Activated T-cell treated with anti-CD3 and anti-CD28 coated beads, Interleukin-2, amount 50 U/mL, for 72 hours (primary cell): ENCODE data around the gene GPR158. TPM values are rescaled to one million over a fixed set of nuclear protein-coding genes. Genes with fewer than 3 reads are reported as not detected.
"Not testable (repeated sequence)": the region's sequence is repeated elsewhere in the genome, so short reads cannot be mapped to it uniquely, and the experiment has no call there.

Experiments
- ATAC-seq, 2 donors: fragments of 150-1000 bp; cut with Tn5 transposase; replicated peaks in 1 of 2; 2 replicates each; pipeline ENCODE4 v1.10.0; 2021; ENCODE audit warnings: moderate library complexity in 2 of 2, mild to moderate bottlenecking in 1 of 2
- DNase-seq, 2 donors: peaks; one replicate each; pipeline ENCODE4 v3.0.0; 2021 to 2022; ENCODE audit warnings: mixed read lengths in 1 of 2
- H3K27ac Mint-ChIP-seq: one replicate; pipeline ENCODE4 v1.8.0; 2022; ENCODE audit warnings: mild to moderate bottlenecking, moderate library complexity, mixed read lengths
- H3K27me3 Mint-ChIP-seq: one replicate; pipeline ENCODE4 v1.8.0; 2022; ENCODE audit warnings: low read depth, mixed read lengths
- H3K36me3 Mint-ChIP-seq, 2 donors: one replicate each; pipeline ENCODE4 v1.8.0; 2022; ENCODE audit warnings: mixed read lengths in 2 of 2, mild to moderate bottlenecking in 1 of 2; ENCODE audit not compliant: insufficient read depth in 2 of 2
- H3K4me1 Mint-ChIP-seq: one replicate; pipeline ENCODE4 v1.8.0; 2022; ENCODE audit warnings: low read depth, mixed read lengths
- H3K4me3 Mint-ChIP-seq, 2 donors: one replicate each; pipeline ENCODE4 v1.8.0; 2022; ENCODE audit warnings: mild to moderate bottlenecking in 2 of 2, mixed read lengths in 2 of 2, moderate library complexity in 2 of 2
- H3K9me3 Mint-ChIP-seq, 2 donors: one replicate each; pipeline ENCODE4 v1.8.0; 2022; ENCODE audit warnings: mixed read lengths in 2 of 2
- total RNA-seq, 2 donors: library from RNA; stranded (reverse); gene quantifications; one replicate each; pipeline ENCODE4 v1.2.3, GENCODE V29; 2022

Gene GPR158, protein sequence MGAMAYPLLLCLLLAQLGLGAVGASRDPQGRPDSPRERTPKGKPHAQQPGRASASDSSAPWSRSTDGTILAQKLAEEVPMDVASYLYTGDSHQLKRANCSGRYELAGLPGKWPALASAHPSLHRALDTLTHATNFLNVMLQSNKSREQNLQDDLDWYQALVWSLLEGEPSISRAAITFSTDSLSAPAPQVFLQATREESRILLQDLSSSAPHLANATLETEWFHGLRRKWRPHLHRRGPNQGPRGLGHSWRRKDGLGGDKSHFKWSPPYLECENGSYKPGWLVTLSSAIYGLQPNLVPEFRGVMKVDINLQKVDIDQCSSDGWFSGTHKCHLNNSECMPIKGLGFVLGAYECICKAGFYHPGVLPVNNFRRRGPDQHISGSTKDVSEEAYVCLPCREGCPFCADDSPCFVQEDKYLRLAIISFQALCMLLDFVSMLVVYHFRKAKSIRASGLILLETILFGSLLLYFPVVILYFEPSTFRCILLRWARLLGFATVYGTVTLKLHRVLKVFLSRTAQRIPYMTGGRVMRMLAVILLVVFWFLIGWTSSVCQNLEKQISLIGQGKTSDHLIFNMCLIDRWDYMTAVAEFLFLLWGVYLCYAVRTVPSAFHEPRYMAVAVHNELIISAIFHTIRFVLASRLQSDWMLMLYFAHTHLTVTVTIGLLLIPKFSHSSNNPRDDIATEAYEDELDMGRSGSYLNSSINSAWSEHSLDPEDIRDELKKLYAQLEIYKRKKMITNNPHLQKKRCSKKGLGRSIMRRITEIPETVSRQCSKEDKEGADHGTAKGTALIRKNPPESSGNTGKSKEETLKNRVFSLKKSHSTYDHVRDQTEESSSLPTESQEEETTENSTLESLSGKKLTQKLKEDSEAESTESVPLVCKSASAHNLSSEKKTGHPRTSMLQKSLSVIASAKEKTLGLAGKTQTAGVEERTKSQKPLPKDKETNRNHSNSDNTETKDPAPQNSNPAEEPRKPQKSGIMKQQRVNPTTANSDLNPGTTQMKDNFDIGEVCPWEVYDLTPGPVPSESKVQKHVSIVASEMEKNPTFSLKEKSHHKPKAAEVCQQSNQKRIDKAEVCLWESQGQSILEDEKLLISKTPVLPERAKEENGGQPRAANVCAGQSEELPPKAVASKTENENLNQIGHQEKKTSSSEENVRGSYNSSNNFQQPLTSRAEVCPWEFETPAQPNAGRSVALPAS (N-terminal part only)
- total RNA-seq: not detected

DNA sequence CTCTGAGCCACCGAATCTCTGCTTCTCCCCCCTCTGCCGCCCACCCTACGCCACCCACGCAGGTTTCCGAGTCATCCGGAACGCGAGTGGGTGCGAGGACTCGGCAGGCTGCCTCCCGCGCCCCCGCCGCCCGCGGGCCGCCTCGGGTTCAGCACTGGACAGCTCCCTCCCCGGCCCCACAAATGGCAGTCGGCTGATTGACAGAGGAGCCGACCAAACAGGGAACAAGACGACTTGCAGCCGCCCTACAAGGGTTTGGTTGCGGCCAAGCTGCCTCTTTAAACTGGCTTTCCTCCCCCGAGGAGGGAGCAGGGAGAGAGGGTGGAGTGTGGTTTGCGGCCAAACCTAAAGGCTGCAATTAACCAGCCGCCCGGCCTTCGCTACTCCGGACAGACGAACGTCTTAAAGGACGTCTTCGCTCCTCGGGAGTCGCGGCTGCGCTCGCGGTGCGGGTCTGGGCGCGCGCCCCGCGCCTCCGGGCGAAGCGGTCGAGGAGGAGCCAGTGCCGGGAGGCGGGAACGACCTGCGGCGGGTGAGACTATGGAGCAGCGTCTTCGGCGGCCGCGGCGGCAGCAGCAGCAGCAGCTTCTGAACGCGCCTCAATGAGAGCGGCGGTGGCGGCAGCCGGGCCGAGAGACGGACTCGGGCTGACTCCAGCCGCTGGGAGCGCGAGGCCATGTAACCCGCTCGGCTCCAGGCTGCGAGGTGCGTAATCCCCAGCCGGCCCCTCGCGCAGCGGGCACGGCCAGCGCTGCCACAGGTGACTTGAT, at the start of gene GPR158:
Gene GPR158, plus strand, starts transcription at position 541 of the 770 bp plus-strand sequence. CDS start 420 bp downstream, outside the sequence.
- H3K27ac Mint-ChIP-seq: no peak within 1 kb of the TSS
- peak; percentile 59 to 60 for DNase-seq
- H3K4me1 Mint-ChIP-seq: no peaks in the 10 kb centered on the region
- H3K27me3 Mint-ChIP-seq: peaks cover 31% of the 10 kb centered on the region
- peaks cover 2 to 9% of the 10 kb centered on the region in 2 donors for H3K9me3 Mint-ChIP-seq
- H3K4me3 Mint-ChIP-seq: peak within 1 kb of the TSS; percentile 72 to 77
- H3K36me3 Mint-ChIP-seq: peaks cover 5 to 6% of the 10 kb centered on the region in 2 donors
- peak; percentile 38 to 67 for ATAC-seq

DNA sequence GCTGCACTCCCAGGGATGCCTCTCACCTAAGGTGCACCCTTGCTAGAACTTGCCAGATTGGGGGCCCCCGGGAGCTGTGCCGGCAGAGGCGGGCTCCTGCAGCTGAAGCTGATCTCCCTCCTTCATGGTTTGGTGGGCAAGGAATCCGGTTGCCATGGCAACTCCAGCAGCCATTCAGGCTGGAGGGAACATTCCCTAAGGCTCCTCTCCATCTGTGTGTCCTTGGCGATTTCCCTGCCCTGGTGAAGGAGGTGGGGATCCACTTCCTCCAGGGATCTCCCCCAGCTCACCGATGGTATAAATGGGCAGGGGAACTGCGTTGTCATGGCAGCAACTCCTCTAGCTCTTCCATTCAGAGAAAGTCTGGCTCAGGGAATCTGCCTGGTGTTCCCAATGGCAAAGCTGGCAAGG, 49.6 kb upstream of the GPR158 start:
- Mint-ChIP-seq H3K36me3 (no peaks in the 10 kb centered on the region), H3K4me3 (no peak overlapping the region), H3K27me3 (peaks cover 6% of the 10 kb centered on the region)

DNA sequence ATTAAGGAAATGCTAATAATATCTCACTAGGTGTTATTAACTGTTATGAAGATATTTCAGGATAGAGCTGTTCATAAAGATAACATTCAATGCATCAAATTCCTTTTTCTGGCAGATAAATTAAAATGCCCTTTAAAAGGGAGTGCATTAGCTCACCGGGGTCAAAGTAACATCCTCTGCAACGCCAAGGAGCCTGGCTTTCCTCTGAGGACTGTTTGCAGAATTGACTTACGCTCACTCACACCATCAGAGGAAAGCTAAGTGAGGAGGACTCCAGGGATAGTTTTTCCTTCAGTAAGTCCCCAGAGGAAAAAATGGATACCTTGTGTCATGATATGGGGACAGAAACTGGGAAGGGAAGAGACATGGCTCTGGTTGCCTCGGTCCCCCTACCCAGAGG, 45.2 kb upstream of the GPR158 start:
- ATAC-seq (no peak), DNase-seq (no peak)
- Mint-ChIP-seq H3K27ac (no peak overlapping the region), H3K9me3 (peaks cover 5 to 7% of the 10 kb centered on the region in 2 donors), H3K4me1 (no peaks in the 10 kb centered on the region), H3K4me3 (no peak overlapping the region), H3K27me3 (no peaks in the 10 kb centered on the region), H3K36me3 (peaks cover 0 to 2% of the 10 kb centered on the region in 2 donors)

More for the DNA sequence above, 49.6 kb upstream of the GPR158 start:
- H3K9me3 Mint-ChIP-seq: peaks cover 0 to 1% of the 10 kb centered on the region in 2 donors
- H3K4me1 Mint-ChIP-seq: no peaks in the 10 kb centered on the region
- ATAC-seq: no peak
- no peak for DNase-seq
- no peak overlapping the region for H3K27ac Mint-ChIP-seq

DNA sequence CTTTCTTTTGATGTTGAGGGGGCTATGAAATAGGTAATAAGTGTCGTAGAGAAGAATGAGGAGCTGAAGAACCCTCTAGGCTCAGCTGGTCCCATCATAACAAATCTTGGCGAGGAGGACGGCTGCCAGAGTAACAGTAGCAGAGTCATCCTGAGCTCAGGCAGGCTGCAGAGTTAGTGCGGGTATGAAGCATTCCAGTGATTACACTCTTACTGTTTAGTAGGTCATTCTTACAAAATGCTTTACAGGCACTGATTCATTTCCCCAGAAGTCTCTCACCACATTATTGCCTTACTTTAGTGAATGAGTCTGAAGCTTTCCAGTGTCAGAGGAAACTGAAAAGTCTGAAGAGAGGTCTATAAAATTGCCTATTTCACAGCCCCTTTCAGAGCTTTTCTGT, 43.9 kb upstream of the GPR158 start:
- no peak for ATAC-seq
- no peak for DNase-seq
- Mint-ChIP-seq H3K27ac (no peak overlapping the region), H3K4me3 (no peak overlapping the region), H3K27me3 (no peaks in the 10 kb centered on the region), H3K9me3 (peaks cover 7 to 9% of the 10 kb centered on the region in 2 donors), H3K4me1 (no peaks in the 10 kb centered on the region), H3K36me3 (peaks cover 0 to 2% of the 10 kb centered on the region in 2 donors)

DNA sequence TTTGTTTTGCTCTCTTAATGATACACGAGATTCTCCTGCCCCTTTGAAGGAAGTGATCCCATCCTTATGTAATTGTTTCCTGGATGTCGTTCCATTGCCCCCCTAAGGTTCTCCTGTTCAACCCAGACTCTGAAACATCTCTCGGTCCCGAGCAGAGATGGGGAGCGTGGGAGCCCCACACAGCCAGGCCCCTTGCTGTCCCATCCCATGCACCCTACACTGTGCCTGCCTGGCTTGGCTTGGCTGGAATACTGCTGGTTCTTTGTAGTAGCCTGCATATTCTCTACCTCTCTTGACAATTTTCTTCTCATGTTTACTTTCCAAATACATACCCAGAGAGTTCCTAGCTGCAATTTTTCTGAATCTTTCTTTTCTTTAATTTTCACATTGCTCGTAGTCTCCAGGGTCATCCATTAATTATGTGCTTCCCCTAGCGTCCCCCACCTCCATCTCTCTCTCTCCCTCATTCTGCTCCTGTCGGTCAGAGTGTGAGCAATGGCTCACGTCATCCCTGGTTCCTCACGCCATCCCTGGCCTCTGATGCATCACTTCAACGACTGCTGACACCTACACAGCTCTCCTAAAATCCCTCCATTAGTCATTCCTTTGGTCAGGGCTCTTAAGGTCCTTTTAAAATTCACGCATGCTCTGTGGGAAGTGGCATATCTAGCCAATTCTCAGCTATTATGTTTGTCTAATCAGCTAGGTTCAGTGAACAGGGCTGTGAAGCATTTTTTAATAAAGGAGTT, 32.5 kb upstream of the GPR158 start:
- Mint-ChIP-seq H3K9me3 (peaks cover 4 to 9% of the 10 kb centered on the region in 2 donors), H3K4me1 (no peaks in the 10 kb centered on the region), H3K27ac (no peak overlapping the region), H3K4me3 (no peak overlapping the region), H3K36me3 (no peaks in the 10 kb centered on the region), H3K27me3 (peaks cover 7% of the 10 kb centered on the region)
- DNase-seq (no peak), ATAC-seq (no peak)

DNA sequence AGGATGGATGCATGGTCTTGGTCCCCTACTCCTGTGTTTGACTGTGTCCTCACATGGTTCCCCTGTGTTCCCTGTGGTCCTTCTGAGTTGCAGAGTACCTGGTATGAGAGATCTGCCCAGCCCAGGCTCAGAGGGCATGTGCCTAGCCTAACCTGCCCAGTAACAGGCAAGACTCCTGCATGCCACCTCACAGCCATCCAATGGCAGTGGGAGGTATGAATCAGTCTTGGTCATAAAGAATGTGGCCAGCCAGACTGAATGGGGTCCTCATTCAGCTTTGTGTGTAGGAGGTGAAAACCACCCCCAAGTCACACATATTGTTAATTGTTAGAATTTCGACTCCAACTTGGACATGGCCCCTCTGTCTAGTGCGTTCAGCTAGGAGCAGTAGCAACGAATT, 17.2 kb upstream of the GPR158 start:
- no peak overlapping the region for H3K27ac Mint-ChIP-seq
- H3K36me3 Mint-ChIP-seq: no peaks in the 10 kb centered on the region
- no peak overlapping the region for H3K4me3 Mint-ChIP-seq
- no peak for DNase-seq
- no peaks in the 10 kb centered on the region for H3K27me3 Mint-ChIP-seq
- H3K9me3 Mint-ChIP-seq: peaks cover 6 to 7% of the 10 kb centered on the region in 2 donors
- no peak for ATAC-seq
- H3K4me1 Mint-ChIP-seq: no peaks in the 10 kb centered on the region

DNA sequence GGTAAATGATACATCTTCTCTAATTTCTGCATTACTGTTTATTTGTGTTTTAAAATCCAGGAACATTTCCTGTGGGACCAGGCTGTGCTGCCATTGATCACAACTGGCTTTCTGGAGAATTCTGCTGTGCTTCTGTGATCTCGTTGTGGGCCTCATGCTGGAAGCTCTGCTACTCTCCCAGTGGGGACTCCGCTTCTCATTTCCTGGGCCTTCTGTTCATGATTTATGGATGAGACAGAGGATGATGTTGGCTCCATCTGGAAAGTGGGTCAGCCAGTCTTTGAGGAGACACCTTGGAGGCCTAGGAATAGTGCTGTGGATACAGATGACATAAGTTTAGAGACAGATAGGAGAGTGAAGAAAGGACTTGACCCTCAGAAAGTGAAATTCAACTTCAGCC, 15.2 kb upstream of the GPR158 start:
- Mint-ChIP-seq H3K27ac (no peak overlapping the region), H3K4me3 (no peak overlapping the region), H3K4me1 (no peaks in the 10 kb centered on the region), H3K9me3 (peaks cover 6 to 7% of the 10 kb centered on the region in 2 donors), H3K27me3 (no peaks in the 10 kb centered on the region), H3K36me3 (no peaks in the 10 kb centered on the region)
- ATAC-seq: no peak
- DNase-seq: no peak

DNA sequence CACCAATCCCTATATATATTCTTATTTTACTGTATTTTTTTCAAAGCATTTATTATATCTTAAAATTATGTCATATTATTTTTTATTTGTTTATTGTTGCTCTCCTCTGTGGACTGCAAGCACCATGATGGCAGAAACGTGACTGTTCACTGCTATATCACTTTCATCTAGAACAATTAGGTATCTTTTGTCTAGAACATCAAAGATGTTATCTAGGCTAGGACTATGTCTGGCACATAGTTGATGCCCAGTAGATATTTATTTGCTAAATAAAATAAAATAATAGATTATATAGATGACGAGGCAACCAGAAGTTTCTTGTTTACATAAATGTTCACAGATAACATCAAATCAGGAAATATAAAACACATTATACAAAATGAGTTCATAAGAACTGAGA, 12.4 kb upstream of the GPR158 start:
- H3K4me3 Mint-ChIP-seq: no peak overlapping the region

DNA sequence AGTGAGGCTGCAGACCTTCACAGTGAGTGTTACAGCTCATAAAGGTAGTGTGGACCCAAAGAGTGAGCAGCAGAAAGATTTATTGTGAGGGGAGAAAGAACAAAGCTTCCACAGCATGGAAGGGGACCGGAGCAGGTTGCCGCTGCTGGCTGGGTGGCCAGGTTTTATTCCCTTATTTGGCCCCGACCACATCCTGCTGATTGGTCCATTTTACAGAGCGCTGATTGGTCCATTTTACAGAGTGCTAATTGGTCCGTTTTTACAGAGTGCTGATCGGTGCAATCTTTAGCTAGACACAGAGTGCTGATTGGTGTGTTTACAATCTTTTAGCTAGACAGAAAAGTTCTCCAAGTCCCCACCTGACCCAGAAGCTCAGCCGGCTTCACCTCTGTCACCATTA, 11.3 kb upstream of the GPR158 start:
- not testable (repeated sequence) for H3K4me1 Mint-ChIP-seq

More for the DNA sequence above, 12.4 kb upstream of the GPR158 start:
- Mint-ChIP-seq H3K27ac (no peak overlapping the region), H3K36me3 (no peaks in the 10 kb centered on the region), H3K27me3 (peaks cover 16% of the 10 kb centered on the region), H3K9me3 (peaks cover 7 to 8% of the 10 kb centered on the region in 2 donors), H3K4me1 (no peaks in the 10 kb centered on the region)
- no peak for DNase-seq
- ATAC-seq: no peak

DNA sequence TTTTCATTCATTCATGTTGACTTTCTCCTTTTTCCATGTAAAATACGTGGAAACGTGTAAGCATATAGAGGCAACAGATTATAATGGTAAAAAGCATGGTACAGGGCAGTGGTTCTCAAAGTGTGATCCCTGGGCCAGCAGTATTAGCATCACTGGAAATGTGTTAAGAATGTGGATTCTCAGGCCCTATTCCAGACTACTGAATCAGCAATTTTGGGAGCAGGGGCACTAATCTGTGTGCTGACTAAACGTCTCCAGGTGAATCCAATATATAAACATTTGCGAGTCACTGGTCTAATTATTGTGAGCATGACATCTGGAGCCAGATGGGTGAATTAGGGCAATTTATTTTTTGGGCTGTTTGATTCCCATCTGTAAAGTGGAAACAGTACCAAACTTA, 5.1 kb upstream of the GPR158 start:
- H3K36me3 Mint-ChIP-seq: peaks cover 4 to 5% of the 10 kb centered on the region in 2 donors
- ATAC-seq: no peak
- no peaks in the 10 kb centered on the region for H3K4me1 Mint-ChIP-seq
- peaks cover 35% of the 10 kb centered on the region for H3K27me3 Mint-ChIP-seq
- peaks cover 2 to 11% of the 10 kb centered on the region in 2 donors for H3K9me3 Mint-ChIP-seq
- DNase-seq: no peak
- no peak overlapping the region for H3K27ac Mint-ChIP-seq
- no peak overlapping the region for H3K4me3 Mint-ChIP-seq

More for the DNA sequence above, 11.3 kb upstream of the GPR158 start:
- not testable (repeated sequence) for H3K36me3 Mint-ChIP-seq, H3K9me3 Mint-ChIP-seq, DNase-seq, H3K27ac Mint-ChIP-seq, ATAC-seq, H3K4me3 Mint-ChIP-seq
- peaks cover 22% of the 10 kb centered on the region for H3K27me3 Mint-ChIP-seq

DNA sequence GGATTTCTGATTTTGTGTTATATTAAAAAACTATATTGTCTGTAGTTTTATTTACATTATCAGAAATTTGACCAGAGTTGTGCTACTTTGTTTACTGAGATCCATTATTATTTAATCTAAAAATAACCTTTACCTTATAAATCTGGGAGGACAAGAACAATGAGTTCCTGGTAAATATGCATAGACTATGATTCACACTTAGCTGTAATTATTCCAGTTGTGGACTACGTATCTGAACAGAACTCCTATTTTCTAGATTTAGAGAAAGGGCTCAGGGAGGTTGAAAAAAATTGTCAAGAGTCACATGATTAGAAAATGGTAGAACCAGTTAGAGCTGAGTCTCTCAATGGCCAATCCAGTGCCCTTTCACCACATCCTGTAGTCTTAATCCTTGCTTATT, 4.2 kb upstream of the GPR158 start:
- DNase-seq: no peak
- H3K4me1 Mint-ChIP-seq: no peaks in the 10 kb centered on the region
- ATAC-seq: no peak
- H3K4me3 Mint-ChIP-seq: no peak overlapping the region
- no peak overlapping the region for H3K27ac Mint-ChIP-seq
- H3K9me3 Mint-ChIP-seq: peaks cover 2 to 9% of the 10 kb centered on the region in 2 donors
- H3K27me3 Mint-ChIP-seq: peaks cover 29% of the 10 kb centered on the region
- H3K36me3 Mint-ChIP-seq: peaks cover 4 to 5% of the 10 kb centered on the region in 2 donors
